Measurements from ENCODE around the gene VSNL1.

- TF ChIP-seq EZH2 (IDR thresholded peaks at IDR 0.05; ENCODE audit: low read depth), result no peak
- no peak for TF ChIP-seq CTCF (conservative IDR thresholded peaks at IDR 0.05)
Observed at GRCh38 chr2:17620841-17621240, 80.3 kb downstream of the VSNL1 start.

Data from PC-9 (cell line).